GM19438 (cell line): ENCODE results near the gene ADAMTS3.
"Not testable (repeated sequence)": the region's sequence is repeated elsewhere in the genome, so short reads cannot be mapped to it uniquely, and the experiment has no call there.

Experiments used
- ATAC-seq: cut with Tn5 transposase; IDR thresholded peaks from one replicate; pipeline ENCODE4 v1.9.1; 2021; ENCODE audit warnings: low read depth; ENCODE audit not compliant: unreplicated experiment

The ADAMTS3 gene

GRCh38 chr4:72484981-72485380 is 84.0 kb downstream of the ADAMTS3 start:
- no peak for ATAC-seq

- ATAC-seq = no peak
Measured at GRCh38 chr4:72473434-72473900, 95.6 kb downstream of the ADAMTS3 start.

GRCh38 chr4:72471816-72472215 is 97.2 kb downstream of the ADAMTS3 start:
- ATAC-seq = no peak

GRCh38 chr4:72468904-72469502 is 100.0 kb downstream of the ADAMTS3 start:
- no peak for ATAC-seq

- no peak for ATAC-seq
Measured at GRCh38 chr4:72467633-72468032, 101.4 kb downstream of the ADAMTS3 start.

- ATAC-seq = no peak
Measured at GRCh38 chr4:72463724-72464123, 105.3 kb downstream of the ADAMTS3 start.

- no peak for ATAC-seq
Measured at GRCh38 chr4:72457158-72457557, 111.9 kb downstream of the ADAMTS3 start.

GRCh38 chr4:72451349-72451748 is 117.7 kb downstream of the ADAMTS3 start:
- ATAC-seq = no peak

- ATAC-seq = no peak
Measured at GRCh38 chr4:72449705-72450104, 119.3 kb downstream of the ADAMTS3 start.

- no peak for ATAC-seq
Measured at GRCh38 chr4:72448231-72448630, 120.8 kb downstream of the ADAMTS3 start.

- ATAC-seq = no peak
Measured at GRCh38 chr4:72446353-72447055, 122.5 kb downstream of the ADAMTS3 start.

GRCh38 chr4:72444092-72444491 is 124.9 kb downstream of the ADAMTS3 start:
- ATAC-seq = no peak

GRCh38 chr4:72442715-72443114 is 126.3 kb downstream of the ADAMTS3 start:
- no peak for ATAC-seq

- ATAC-seq = no peak
Measured at GRCh38 chr4:72442147-72442546, 126.9 kb downstream of the ADAMTS3 start.

- ATAC-seq = no peak
Measured at GRCh38 chr4:72440386-72440785, 128.6 kb downstream of the ADAMTS3 start.

GRCh38 chr4:72432975-72433374 is 136.0 kb downstream of the ADAMTS3 start:
- no peak for ATAC-seq

- no peak for ATAC-seq
Measured at GRCh38 chr4:72432282-72432681, 136.7 kb downstream of the ADAMTS3 start.

GRCh38 chr4:72430988-72431387 is 138.0 kb downstream of the ADAMTS3 start:
- no peak for ATAC-seq

- no peak for ATAC-seq
Measured at GRCh38 chr4:72430050-72430449, 139.0 kb downstream of the ADAMTS3 start.

- ATAC-seq = no peak
Measured at GRCh38 chr4:72429397-72429889, 139.6 kb downstream of the ADAMTS3 start.

GRCh38 chr4:72427057-72427456 is 142.0 kb downstream of the ADAMTS3 start:
- ATAC-seq = no peak

- ATAC-seq = not testable (repeated sequence)
Measured at GRCh38 chr4:72425908-72426307, 143.1 kb downstream of the ADAMTS3 start.
